ENCODE results near the gene TIPIN.

TIPIN gene

DNA sequence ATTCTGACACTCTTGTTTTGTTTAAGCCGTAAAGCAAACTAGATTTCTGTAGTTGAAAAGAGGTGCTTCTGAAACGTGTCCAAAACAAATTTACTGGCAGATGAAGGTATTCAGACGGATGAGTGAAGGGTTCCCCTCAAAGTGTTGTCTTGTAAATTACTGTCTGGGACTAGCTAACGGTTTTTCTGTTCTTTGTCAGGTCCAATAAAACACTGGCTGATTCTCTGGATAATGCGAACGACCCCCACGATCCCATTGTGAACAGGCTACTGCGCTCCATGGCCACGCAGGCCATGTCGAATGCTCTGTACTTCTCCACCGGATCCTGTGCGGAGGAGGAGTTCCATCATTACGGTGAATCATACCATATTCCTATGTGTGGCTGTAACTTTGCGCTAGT is 27.7 kb downstream of the TIPIN start:
- TF ChIP-seq, protein P1, sequence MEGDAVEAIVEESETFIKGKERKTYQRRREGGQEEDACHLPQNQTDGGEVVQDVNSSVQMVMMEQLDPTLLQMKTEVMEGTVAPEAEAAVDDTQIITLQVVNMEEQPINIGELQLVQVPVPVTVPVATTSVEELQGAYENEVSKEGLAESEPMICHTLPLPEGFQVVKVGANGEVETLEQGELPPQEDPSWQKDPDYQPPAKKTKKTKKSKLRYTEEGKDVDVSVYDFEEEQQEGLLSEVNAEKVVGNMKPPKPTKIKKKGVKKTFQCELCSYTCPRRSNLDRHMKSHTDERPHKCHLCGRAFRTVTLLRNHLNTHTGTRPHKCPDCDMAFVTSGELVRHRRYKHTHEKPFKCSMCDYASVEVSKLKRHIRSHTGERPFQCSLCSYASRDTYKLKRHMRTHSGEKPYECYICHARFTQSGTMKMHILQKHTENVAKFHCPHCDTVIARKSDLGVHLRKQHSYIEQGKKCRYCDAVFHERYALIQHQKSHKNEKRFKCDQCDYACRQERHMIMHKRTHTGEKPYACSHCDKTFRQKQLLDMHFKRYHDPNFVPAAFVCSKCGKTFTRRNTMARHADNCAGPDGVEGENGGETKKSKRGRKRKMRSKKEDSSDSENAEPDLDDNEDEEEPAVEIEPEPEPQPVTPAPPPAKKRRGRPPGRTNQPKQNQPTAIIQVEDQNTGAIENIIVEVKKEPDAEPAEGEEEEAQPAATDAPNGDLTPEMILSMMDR (IDR thresholded peaks at IDR 0.05; ENCODE audit: extremely low read depth, missing control alignments), result no peak

GRCh38 chr15:66327736-66328135 is 28.7 kb downstream of the TIPIN start:
- TF ChIP-seq, protein P1 (IDR thresholded peaks at IDR 0.05; ENCODE audit: extremely low read depth, missing control alignments), result no peak
- DNase-seq (ENCODE audit: low spot score), result no peak

More for the DNA sequence above, 27.7 kb downstream of the TIPIN start:
- DNase-seq (ENCODE audit: low spot score), result no peak

DNA sequence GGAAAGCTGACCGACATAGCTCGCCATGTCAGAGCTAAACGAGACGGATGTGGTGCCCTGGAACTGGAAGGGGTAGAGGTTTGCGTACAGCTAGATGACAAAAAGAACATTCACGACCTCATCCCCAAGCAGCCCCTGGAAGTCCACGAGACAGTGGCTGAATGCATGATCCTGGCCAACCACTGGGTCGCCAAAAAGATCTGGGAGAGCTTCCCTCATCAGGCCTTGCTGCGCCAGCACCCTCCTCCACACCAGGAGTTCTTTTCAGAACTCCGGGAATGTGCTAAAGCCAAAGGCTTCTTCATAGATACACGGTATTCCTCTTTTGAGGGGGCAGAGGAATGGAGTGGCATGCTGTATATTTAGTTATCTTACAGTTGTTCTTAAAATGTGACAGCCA is 30.4 kb downstream of the TIPIN start:
- TF ChIP-seq, protein P1 (IDR thresholded peaks at IDR 0.05; ENCODE audit: extremely low read depth, missing control alignments), result no peak
- no peak for DNase-seq (ENCODE audit: low spot score)

- no peak for DNase-seq (ENCODE audit: low spot score)
- TF ChIP-seq, protein P1 (IDR thresholded peaks at IDR 0.05; ENCODE audit: extremely low read depth, missing control alignments), result no peak
Measured at GRCh38 chr15:66323312-66323928, 33.1 kb downstream of the TIPIN start.

GRCh38 chr15:66312144-66312543 is 44.3 kb downstream of the TIPIN start:
- TF ChIP-seq, protein P1 (IDR thresholded peaks at IDR 0.05; ENCODE audit: extremely low read depth, missing control alignments), result no peak
- no peak for DNase-seq (ENCODE audit: low spot score)

DNA sequence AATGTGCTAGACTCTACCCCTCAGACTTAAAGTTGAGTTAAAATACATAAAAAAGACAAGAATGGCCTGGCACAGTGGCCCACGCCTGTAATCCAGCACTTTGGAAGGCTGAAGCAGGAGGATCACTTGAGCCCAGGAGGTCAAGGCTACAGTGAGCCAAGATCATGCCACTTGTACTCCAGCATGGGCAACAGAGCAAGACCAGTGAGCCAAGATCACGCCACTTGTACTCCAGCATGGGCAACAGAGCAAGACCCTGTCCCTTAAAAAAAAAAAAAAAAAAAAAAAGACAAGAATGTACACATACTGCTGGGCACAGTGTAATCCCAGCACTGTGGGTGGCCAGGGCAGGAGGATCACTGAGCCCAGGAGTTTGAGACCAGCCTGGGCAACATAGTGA is 45.7 kb downstream of the TIPIN start:
- no peak for DNase-seq (ENCODE audit: low spot score)
- TF ChIP-seq, protein P1 (IDR thresholded peaks at IDR 0.05; ENCODE audit: extremely low read depth, missing control alignments), result no peak

DNA sequence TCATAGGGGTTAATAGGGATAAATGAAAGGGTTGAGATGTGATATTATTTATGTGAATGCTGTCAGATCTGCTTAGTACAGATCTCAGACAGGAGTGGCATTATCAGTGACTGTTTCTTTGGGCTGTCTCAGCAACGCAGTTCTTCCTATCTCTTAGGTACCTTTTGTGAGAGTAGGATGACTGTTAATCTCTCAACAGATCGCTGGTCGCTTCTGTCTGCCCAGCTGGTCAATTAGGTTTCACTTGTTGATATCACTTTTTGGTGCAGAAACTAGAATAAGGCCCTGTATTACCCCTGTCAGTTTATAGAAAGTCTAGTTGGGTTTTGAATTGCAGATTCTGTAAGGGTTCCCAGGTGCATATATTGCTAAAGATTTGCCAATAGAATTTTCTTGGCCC is 46.7 kb downstream of the TIPIN start:
- TF ChIP-seq, protein P1 (IDR thresholded peaks at IDR 0.05; ENCODE audit: extremely low read depth, missing control alignments), result no peak

More for the DNA sequence above, 46.7 kb downstream of the TIPIN start:
- DNase-seq (ENCODE audit: low spot score), result no peak
